AG04449 (cell line): ENCODE results near the gene ROCK2.

ENCODE experiments used
- CTCF ChIA-PET: fragments of 350-600 bp; formaldehyde crosslinking; extraction: SDS; loops from one replicate; lab custom pipeline; 2021; ENCODE audit warnings: antibody characterized with exemption; lab: Yijun Ruan, JAX
- POLR2A ChIA-PET: fragments of 400-600, 350-600 bp; formaldehyde crosslinking; extraction: SDS; loops from one replicate; lab custom pipeline; 2020; ENCODE audit warnings: antibody characterized with exemption, inconsistent platforms; lab: Yijun Ruan, JAX
- DNase-seq: peaks from one replicate; pipeline ENCODE4 v3.0.0-alpha.2; 2010; ENCODE audit warnings: low read depth, low spot score
- H3K4me3 ChIP-seq: 2 replicates; pipeline ENCODE4 v1.5.1; 2011; ENCODE audit warnings: low read depth, mild to moderate bottlenecking, control low read depth, low read length
- TF ChIP-seq, protein P1 (sequence below): IDR thresholded peaks from one replicate; pipeline ENCODE4 v1.5.1; 2011; ENCODE audit warnings: mild to moderate bottlenecking, moderate library complexity, low read length, control low read depth, inconsistent platforms; ENCODE audit not compliant: insufficient read depth; ENCODE audit errors: missing control alignments

The ROCK2 gene

DNA sequence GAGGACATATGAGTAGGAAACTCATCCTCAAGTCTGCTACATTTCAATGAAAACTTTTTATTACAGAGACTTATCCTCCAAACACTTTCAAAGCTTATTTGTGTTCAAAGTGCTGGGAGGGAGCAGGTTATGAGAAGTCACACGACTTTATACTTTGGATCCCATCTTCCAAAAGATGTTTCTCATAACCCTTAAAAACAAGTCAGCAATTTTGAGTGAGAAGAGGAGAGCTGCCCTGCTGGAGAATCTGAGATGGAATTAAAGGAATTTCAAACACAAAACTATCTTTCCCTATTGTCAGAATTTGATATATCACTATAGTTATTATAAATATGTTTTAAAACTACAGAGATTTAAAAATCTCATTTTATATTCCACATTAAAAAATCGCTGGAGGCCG is 45.8 kb downstream of the ROCK2 start:
- TF ChIP-seq, protein P1, sequence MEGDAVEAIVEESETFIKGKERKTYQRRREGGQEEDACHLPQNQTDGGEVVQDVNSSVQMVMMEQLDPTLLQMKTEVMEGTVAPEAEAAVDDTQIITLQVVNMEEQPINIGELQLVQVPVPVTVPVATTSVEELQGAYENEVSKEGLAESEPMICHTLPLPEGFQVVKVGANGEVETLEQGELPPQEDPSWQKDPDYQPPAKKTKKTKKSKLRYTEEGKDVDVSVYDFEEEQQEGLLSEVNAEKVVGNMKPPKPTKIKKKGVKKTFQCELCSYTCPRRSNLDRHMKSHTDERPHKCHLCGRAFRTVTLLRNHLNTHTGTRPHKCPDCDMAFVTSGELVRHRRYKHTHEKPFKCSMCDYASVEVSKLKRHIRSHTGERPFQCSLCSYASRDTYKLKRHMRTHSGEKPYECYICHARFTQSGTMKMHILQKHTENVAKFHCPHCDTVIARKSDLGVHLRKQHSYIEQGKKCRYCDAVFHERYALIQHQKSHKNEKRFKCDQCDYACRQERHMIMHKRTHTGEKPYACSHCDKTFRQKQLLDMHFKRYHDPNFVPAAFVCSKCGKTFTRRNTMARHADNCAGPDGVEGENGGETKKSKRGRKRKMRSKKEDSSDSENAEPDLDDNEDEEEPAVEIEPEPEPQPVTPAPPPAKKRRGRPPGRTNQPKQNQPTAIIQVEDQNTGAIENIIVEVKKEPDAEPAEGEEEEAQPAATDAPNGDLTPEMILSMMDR = no peak
- ChIA-PET CTCF (no interaction called here), POLR2A (no interaction called here)
- no peak for DNase-seq
- H3K4me3 ChIP-seq = no peak overlapping the region

DNA sequence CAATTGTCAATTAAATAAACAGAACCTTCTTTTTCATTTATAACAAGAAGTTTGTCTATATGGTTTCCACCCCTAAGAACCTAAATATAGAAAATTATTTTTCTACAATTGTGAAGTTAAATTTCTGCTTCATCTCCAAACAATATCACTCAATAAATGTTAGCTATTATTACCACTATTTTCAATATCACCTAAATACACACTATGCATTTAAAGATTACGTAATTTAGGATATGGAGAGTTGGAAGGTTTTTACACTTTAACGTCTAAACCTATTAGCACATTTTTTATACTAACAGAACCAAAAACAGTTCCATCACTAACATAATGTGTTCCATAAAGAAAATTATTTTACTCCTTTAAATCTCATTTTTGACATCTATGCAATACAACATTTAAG is 48.0 kb downstream of the ROCK2 start:
- TF ChIP-seq, protein P1 = no peak
- ChIA-PET POLR2A (no interaction called here), CTCF (interaction anchor here (1.1 to 1.2 kb wide), 3 partner anchors 9 to 164 kb away, joined by 3 to 5 read pairs (median 3); no protein-coding TSS in a partner anchor)
- DNase-seq = no peak
- H3K4me3 ChIP-seq = no peak overlapping the region

DNA sequence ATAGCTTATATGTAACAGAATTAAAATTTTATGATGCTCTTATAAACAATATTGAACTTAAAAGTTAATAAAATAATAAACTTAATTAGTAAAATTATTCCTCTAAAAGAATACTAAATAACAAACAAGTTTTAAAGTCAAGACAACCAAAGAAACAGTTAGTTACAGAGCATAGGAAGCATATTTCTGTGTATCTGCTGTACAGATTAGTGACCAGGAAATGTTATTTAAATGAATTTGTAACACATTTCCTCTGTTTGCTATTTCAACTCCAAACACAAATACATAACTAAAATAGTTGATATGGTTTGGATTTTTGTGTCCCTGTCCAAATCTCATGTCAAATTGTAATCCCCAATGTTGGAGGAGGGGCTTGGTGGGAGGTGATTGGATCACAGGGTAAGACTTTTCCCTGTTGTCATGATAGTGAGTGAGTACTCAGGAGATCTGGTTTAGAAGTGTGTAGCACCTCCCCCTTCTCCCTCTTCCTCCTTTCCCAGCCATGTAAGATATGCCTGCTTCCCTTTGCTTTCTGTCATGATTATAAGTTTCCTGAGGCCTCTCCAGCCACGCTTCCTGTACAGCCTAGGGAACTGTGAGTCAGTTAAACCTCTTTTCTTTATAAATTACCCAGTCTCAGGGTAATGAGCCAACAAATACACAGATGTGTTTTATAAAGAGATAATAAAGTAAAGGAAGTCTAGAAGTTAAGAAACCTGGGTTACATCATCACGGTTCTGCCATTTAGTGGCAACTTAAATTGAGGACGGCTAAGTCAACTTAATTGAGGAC is 51.8 kb downstream of the ROCK2 start:
- H3K4me3 ChIP-seq = no peak overlapping the region
- no peak for DNase-seq
- TF ChIP-seq, protein P1 = no peak
- ChIA-PET POLR2A (no interaction called here), CTCF (no interaction called here)

DNA sequence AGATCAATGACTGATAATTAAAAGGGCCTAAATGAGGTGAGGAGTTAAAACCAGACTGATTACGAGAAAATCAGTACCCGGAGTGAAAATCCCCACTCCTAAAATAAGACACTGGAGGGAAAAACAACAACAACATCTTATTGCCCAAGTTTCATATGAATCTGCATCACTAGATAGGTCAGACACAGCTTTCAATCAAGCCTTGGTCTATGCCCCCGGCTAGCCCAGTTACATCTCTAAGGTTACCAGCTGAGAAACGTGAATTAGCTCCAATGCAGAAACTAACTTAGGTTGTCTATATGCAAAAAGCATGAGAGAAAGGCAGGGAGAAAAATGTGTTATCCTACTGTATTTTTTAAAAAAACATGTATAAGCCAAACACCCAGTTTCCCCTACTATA is 53.7 kb downstream of the ROCK2 start:
- CTCF ChIA-PET = no interaction called here

DNA sequence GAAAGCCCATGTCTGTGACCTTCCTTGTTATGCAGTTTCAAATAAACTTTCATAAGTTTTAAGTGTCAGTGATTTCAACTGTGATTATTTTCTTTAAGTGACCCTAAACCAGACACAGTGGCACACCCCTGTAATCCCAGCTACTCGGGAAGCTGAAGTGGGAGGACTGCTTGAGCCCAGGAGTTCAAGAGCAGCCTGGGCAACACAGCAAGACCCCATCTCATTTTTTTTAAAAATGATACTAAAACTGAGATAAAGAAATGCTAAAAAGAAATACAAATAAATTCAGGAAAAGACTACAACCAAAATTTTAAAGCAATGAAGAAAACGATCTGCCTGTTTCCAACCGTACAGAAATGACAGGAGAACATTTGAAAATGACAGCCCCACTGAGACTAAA is 54.2 kb downstream of the ROCK2 start:
- ChIA-PET CTCF (interaction anchor here (1.3 kb wide), 1 partner anchor 56 kb away, joined by 3 read pairs; no protein-coding TSS in a partner anchor), POLR2A (no interaction called here)
- DNase-seq = no peak
- no peak overlapping the region for H3K4me3 ChIP-seq
- TF ChIP-seq, protein P1 = no peak

More for the DNA sequence above, 53.7 kb downstream of the ROCK2 start:
- no peak overlapping the region for H3K4me3 ChIP-seq
- DNase-seq = no peak
- POLR2A ChIA-PET = no interaction called here
- TF ChIP-seq, protein P1 = no peak

DNA sequence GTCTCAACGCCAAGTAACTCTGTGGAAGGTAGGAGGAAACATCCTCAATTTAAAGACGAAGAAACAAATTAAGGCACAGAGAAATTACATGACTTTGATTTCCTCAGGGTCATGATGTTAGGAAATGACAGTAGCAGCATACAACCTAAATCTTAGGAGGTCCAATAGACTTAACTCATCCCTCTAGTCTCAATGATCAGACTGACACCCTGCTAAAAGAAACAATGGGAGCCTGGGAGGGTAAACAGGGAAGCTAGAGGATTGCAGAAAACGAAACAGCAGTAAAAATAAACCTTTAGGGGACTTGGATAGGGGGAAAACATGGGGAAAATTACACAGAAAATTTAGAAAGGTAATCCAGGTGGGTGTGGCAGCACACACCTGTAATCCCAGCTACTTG is 56.0 kb downstream of the ROCK2 start:
- DNase-seq = no peak
- TF ChIP-seq, protein P1 = no peak
- no peak overlapping the region for H3K4me3 ChIP-seq
- CTCF ChIA-PET = no interaction called here
- POLR2A ChIA-PET = no interaction called here
